HL-60 (cell line): ENCODE data around the gene NID2.

Source experiments
- CTCF ChIP-seq: IDR thresholded peaks from one replicate; pipeline ENCODE4 v1.5.1; 2011; ENCODE audit warnings: low read length, control low read depth, inconsistent platforms; ENCODE audit not compliant: insufficient read depth
- GABPA ChIP-seq: IDR thresholded peaks from 2 replicates; pipeline ENCODE4 v1.6.1; 2012; ENCODE audit warnings: low read depth
- POLR2AphosphoS5 ChIP-seq: IDR thresholded peaks from 2 replicates; pipeline ENCODE4 v1.6.1; 2012; ENCODE audit warnings: low read depth
- REST ChIP-seq: IDR thresholded peaks from 2 replicates; pipeline ENCODE4 v1.6.1; 2012; ENCODE audit warnings: low read depth; ENCODE audit not compliant: insufficient replicate concordance
- SPI1 ChIP-seq: IDR thresholded peaks from 2 replicates; pipeline ENCODE4 v1.6.1; 2012; ENCODE audit warnings: low read depth, mild to moderate bottlenecking, borderline replicate concordance

GRCh38 chr14:52053044-52053443, 15.8 kb downstream of the NID2 start:
- TF ChIP-seq CTCF (no peak), POLR2AphosphoS5 (no peak), REST (no peak), GABPA (no peak), SPI1 (no peak)
